LHCN-M2 (cell line): ENCODE data around the gene RNF125. TPM values are rescaled to one million over a fixed set of nuclear protein-coding genes. Genes with fewer than 3 reads are reported as not detected.
"Not testable (repeated sequence)": the region's sequence is repeated elsewhere in the genome, so short reads cannot be mapped to it uniquely, and the experiment has no call there.

Experiments
- DNase-seq: peaks from one replicate; pipeline ENCODE4 v3.0.0-alpha.2; 2012; ENCODE audit warnings: low read depth
- total RNA-seq: library from RNA; depleted of rRNA; stranded (reverse); fragments of >200 nt; gene quantifications from 2 replicates; pipeline ENCODE4 v1.2.3, GENCODE V29; 2014; rRNA removed

The RNF125 gene
- total RNA-seq, 1 experiment from 2014 or later, result 0.06 TPM

- not testable (repeated sequence) for DNase-seq
These were observed 72.2 kb downstream of the RNF125 start for GRCh38 chr18:32090831-32091230.

GRCh38 chr18:32091325-32091723 lies 72.7 kb downstream of the RNF125 start:
- DNase-seq, result no peak

GRCh38 chr18:32091724-32092421 lies 73.2 kb downstream of the RNF125 start, which contains the start of gene RNF138:
Gene RNF138, plus strand, starts transcription at chr18:32091874. Its CDS starts 903 bp downstream, at chr18:32092777.
- DNase-seq, result peak; percentile 74

- peak; percentile 95 for DNase-seq
These were observed 73.9 kb downstream of the RNF125 start for GRCh38 chr18:32092422-32093101.

- peak; percentile 47 for DNase-seq
These were observed 74.5 kb downstream of the RNF125 start for GRCh38 chr18:32093102-32093511.

- DNase-seq, result peak; percentile 8
These were observed 74.9 kb downstream of the RNF125 start for GRCh38 chr18:32093523-32093922.

- no peak for DNase-seq
These were observed 76.7 kb downstream of the RNF125 start for GRCh38 chr18:32095192-32095899.

- DNase-seq, result no peak
These were observed 77.2 kb downstream of the RNF125 start for GRCh38 chr18:32095900-32096229.

- no peak for DNase-seq
These were observed 78.3 kb downstream of the RNF125 start for GRCh38 chr18:32096946-32097345.

GRCh38 chr18:32104516-32104915 lies 85.9 kb downstream of the RNF125 start:
- no peak for DNase-seq

GRCh38 chr18:32110005-32110404 lies 91.4 kb downstream of the RNF125 start:
- no peak for DNase-seq

- no peak for DNase-seq
These were observed 93.1 kb downstream of the RNF125 start for GRCh38 chr18:32111706-32112105.

- DNase-seq, result no peak
These were observed 94.2 kb downstream of the RNF125 start for GRCh38 chr18:32112826-32113225.

- DNase-seq, result no peak
These were observed 95.8 kb downstream of the RNF125 start for GRCh38 chr18:32114293-32114942.

- no peak for DNase-seq
These were observed 103.4 kb downstream of the RNF125 start for GRCh38 chr18:32122039-32122438.

Other genes starting within 250 kb of the RNF125 start
- 27.7 and 29.4 TPM in 2 replicates for gene TRAPPC8, start 75.7 kb upstream of the RNF125 start, total RNA-seq
- 26.2 and 52.5 TPM in 2 replicates for gene RNF138, start 73.0 kb downstream of the RNF125 start, total RNA-seq
- not detected in 2 replicates for gene MEP1B, start 171.2 kb downstream of the RNF125 start, total RNA-seq